GM19467 (cell line): ENCODE data around the gene FGF5.
"Not testable (repeated sequence)": the region's sequence is repeated elsewhere in the genome, so short reads cannot be mapped to it uniquely, and the experiment has no call there.

Experiments used
- ATAC-seq: cut with Tn5 transposase; IDR thresholded peaks from one replicate; pipeline ENCODE4 v1.9.1; 2021; ENCODE audit warnings: mild to moderate bottlenecking, moderate library complexity; ENCODE audit not compliant: unreplicated experiment

FGF5 gene

DNA sequence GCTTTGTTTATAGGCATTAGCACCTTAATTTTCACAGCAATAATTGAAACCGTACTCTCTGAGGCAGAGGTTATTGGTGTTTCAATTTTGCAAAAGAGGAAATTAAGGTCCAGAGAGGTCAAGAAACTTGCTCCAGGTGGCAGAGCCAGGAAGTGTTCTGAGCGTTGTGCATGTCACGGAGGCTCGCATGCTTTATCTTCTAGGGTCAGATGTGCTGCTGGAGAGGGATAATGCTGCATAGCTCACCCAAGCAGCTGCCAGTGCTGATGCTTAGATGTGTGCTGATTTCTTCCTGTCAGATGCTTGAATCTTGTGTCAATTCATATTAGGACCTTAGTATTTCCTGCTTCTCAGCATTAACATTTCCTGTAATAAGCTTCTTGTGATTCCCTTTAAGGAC lies 13.0 kb upstream of the FGF5 start:
- no peak for ATAC-seq

DNA sequence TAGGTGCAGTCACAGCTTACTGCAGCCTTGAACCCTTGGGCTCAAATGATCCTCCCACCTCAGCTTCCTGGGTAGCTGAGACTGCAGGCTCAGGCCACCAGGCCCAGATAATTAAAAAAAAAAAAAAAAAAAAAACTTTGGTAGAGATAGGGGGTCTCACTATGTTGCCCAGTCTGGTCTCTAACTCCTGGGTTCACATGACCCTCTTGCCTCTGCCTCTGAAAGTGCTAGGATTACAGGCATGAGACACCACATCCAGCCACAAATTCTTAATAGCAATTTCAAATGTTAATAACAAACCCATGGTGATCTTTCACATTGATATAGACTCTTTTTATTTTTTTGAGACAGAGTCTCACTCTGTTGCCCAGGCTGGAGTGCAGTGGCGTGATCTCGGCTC lies 12.3 kb upstream of the FGF5 start:
- no peak for ATAC-seq

DNA sequence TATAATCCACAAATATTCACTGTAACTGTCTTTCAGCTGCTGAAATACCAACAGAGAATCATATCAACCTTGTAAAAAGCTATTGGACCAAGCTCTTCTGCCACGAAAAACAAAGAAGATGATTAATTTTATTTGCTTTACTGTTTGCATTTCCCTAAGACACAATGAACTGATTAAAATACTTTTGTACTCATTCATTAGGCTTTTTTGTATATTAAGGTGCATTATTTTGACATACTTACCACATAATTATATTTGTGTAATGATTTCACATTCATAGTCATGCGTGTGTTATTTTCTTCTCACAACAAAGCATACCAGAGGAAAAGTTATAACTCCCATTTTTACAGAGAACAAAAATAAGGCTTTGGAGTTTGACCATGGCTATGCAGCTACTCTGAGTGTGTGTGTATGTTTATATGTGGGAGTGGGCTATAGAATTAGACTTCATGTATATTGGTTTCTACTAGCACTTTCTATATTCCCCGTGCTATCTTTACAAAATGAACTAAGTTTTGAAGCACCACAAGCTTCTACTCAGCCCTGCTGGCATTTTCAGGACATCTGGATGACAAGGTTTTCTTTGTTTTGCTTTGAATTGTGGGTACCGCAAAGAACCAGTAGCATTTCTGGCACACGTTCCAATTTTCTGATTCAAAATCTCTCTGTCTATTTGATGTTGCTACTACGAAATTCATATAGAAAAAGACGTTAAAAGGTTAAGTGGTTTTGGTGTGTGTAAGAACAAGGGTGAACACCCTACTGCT lies 11.0 kb upstream of the FGF5 start:
- ATAC-seq, result no peak

DNA sequence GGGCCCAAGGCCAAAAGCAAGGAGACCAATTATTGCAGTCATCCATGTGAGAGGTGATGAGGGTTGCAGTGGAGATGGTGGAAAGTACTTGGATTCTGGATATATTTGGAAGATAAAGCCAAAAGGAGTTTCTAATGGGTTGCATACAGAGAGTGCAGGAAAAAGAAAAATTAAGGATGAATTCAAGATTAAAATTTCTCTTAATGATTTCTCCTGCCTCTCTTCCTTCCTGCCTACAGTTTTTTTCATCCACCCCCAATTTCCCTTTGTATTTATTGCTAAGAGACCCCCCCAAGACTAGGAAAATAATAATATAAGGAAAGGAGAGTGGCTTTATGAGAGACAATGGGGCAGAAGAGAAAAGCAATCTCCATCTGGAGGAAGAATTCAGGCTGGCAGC lies 8.6 kb upstream of the FGF5 start:
- no peak for ATAC-seq

DNA sequence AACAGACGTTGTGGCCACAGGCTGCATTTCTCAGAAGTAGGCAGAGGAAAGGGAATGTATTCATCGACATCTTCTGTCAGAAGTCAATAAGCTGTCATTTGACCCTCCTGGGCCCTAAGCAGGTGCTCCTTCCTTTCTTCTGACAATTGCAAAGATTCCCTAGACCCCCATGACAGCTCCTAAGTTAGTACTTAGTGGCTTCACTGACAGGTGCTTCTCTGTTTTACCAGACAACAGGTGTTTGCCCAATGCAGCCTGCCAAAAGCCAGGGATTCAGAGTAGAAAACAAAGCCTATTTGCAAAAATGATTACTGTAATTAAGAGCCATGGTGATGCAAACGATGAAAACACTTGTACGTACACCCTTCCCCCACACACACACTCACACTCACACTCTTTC lies 7.5 kb upstream of the FGF5 start:
- ATAC-seq, result no peak

DNA sequence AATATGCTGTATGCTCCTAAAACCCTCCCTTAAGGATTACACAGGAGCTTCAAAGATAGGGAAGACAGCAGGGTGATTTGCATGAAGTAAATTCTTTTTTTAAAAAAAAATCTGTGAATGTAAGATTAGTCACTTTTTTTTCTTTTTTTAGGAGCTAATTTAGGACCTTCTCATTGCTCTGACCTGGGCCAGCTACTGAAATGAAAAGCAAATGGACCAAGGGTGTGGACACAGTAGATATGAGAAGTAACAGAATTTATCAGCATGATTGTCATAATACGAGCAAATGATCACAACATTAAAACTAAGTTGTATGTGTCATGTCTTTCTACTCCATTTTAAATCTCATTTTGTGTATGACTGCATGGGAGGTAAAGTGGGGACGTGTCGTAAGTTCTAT lies 6.6 kb upstream of the FGF5 start:
- no peak for ATAC-seq

DNA sequence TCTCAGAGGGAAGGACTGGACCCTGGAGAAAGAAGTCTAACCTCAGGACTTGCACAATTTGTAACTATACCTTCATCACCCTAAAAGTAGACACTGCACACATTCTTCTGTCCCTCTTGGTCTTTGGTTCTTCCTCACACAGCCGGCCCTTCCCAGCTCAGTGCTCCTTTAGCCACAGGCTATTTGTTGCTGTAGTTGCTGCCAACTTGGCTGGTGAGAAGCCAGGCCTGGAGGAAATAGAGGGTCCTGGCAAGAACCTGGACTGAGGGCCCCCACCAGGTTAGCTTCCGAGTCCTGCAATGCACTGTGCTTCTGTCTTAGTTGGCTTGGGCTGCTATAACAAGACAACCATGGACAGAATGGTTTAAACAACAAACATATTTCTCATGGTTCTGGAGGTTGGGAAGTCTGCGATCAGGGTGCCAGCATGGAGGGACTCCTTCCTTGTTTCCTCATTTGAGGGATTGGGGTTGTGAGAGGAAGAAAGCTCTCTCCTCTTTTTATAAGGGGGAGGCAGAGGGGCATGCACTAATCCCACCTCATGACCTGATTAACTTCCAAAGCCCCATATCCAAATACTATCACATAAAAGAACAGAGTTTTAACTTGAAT lies 4.4 kb upstream of the FGF5 start:
- no peak for ATAC-seq

DNA sequence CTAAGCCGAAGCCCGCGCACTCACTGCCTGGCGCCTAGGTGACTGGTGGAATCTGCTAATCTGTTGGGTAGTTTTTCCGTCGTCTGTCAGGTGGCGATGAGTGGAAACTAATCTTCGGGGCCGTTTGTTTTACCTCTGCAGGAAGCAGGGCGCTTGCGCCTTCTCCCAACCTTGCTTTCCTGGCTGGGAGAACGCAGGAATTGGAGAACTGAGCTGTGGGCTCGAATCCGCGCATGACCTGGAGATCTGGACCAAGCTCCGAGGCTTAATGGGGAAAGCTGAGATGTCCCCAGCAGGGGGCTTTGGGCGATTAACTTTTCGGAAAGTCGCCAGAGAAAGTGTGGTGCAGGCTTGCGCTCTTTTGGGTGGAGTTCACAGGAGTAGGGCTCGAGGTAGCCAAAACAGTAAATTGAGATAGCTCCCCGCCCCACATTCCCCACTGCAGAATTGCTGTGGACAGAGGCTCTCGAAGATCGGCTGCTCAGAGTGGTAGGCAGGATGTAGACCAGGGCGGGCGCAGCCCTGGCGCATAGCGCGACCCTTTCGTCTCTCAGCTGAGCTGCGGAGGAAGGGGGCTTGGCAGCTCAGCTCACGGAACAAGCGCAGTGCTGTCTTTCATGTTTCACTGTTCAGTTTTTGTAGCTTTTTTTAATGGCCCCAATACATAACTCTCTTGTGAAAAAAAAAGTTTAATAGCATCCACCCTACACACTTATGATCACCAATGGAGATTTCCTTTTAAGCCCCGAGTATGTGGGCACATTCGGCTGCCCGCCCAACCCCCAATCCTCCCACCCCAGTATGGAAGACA lies 2.7 kb upstream of the FGF5 start:
- no peak for ATAC-seq

DNA sequence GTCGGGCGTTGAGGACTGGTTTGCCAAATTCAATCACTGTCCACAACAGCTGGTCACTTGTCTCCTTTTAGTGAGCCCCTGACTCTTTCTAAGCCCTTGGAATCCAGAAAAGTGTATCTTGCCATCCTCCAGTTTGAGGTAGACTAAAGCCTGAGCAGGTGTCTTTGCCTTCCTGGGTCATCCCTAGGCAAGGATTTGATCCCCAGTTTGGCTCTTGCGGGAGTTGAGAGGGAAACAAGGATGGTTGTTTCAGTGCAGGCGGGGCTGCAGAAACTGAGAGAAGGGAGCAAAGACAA lies 2.2 kb upstream of the FGF5 start:
- no peak for ATAC-seq

DNA sequence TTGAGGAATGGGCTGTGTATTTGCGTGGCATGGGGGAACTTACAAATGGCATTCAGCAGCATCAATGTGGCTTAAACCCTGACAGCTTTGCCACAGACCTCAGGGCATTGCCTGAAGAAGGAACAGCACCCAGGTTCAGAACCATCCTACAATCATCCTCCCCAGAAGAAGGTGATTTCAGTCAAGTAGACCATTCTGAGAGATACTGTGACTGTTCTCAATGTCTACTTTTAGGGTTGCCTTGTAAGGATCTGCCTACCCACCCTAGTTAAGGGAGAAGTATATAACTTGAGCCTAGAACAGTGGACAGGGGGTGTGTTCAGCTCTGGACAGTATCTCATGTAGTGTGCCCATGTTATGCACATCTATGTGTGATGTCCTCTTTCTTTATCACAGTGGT lies 1.6 kb upstream of the FGF5 start:
- no peak for ATAC-seq

DNA sequence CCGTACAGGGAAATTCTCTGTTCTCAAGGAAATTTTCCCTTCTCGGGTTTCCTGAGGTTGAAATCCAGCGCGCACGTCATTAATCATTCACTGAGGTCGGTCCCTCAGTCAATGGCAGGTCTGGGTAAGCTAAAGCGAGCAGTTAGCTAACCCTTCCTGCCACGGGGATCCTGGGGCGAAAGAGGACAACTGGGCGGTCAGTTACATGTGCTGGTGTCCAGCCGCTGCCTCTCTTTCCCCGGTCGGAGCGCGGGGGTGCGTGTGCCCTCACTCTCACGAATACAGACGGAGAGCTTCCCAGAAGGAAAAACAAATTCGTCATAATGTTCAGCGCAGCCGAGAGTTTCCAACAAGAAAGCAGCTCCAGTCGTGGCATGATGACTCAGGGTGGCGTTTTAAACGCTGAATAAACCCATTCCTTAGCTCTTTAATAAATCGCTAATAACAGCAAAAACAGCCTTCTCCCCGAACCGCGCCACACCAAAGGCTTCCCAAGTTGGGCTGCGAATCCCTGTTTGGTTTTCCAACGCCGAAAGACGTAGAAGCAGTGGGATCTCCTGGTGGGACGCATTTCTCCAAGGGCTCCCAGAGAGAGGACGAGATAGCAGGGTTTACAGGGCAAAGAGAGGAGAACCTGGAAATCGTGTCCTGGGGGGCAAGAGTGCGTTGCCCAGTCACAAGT lies 752 bp upstream of the FGF5 start:
- ATAC-seq, result no peak

DNA sequence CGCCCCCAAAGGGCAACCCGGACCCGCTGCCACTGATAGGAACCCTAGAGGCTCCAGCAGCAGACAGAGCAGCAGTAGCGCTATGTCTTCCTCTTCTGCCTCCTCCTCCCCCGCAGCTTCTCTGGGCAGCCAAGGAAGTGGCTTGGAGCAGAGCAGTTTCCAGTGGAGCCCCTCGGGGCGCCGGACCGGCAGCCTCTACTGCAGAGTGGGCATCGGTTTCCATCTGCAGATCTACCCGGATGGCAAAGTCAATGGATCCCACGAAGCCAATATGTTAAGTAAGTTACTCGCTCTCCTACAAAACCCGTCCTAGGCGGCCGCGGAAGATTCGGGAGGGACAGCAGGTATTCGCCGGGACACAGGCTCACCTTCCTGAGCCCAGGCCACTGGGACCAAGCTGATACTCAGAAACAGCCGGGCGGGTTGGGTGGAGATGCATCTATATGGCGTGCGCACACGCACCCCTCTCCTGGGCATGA lies 477 bp downstream of the FGF5 start:
- no peak for ATAC-seq

DNA sequence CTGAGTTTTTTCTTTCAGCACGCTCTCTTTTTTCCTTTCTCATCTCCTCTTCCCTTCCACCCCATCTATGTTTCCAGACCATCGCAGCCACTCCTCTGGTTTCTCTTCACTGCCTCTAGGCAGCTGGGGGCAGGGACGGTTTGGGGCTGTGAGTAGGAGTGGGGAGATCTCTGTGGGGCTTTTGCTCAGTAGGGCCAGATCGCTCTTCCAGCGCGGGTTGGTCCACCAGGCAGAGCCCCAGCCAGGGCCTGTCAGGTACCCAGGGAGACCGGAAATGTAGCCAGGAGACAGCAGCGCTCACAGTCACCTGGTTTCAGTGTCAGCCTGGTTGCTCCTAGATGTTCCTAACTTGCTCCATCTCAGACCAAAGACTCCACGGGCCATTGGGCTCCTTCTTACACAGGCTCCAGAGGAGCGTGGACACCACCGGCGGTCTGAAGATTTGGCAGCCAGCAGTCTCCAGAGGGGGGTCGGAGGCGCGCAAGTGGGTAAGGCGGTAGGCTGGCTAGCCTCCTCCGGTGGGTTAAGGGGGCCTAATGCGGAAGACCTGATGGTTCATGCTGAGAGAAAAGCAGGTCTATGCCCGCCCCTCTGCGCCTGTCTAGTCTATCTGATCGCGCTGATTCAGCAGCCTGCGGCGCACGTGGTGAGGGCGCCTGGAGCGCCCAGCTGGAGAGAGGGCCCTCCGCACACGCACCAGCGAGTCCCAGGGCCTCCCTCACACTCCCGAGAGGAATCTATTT lies 1.8 kb downstream of the FGF5 start:
- no peak for ATAC-seq

DNA sequence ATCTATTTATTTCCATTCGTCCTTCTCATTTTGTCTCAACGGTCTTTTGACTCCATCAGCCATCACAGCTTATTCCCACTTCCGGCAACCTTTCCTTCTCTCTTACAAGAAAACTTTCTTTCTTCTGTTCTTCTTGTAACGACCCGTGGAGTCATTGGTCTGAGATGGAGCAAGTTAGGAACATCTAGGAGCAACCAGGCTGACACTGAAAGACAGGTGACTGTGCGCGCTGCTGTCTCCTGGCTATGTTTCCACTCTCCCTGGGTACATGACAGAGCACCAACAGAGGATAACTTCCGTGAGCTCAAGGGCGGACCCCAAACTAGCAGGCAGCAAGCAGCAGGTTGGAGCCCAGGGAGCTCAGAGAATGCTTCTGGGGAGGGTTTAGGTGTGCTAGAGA lies 2.5 kb downstream of the FGF5 start:
- ATAC-seq, result no peak

DNA sequence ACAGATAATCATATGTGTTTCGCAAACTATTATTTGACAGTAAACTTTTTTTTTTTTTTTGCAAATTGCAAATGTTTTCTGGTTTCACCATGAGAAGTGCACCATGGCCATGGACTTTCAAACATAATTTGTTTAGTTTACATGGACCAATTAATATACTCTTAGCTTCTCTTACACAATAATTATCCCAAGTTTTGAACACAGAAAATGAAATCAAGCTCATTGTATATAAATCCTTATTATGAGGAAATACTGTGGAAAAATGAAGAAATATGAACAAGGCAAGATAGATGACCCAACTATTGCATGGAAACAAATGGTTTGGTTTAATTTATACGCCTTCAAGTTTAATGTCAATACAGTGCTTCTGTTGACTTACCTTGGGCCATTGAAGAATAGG lies 3.9 kb downstream of the FGF5 start:
- no peak for ATAC-seq

DNA sequence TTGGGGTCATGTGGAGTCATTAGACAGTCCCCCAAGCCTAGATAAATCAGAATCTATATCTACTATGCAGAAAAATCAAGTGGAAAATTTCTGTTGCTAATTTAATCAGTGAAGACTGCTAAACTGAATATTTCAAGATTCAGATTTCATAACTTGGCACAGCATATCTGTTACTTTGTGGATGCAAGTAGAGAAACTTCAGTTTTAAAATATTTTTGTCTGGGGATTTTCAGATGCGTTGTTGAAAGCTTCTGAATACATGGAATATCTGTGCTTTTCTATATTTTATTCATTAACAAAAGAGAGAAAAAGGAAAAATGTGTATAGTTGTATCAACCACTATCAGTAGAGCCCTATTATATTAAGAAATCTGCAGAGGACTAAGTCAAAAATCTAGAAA lies 4.4 kb downstream of the FGF5 start:
- ATAC-seq, result no peak

DNA sequence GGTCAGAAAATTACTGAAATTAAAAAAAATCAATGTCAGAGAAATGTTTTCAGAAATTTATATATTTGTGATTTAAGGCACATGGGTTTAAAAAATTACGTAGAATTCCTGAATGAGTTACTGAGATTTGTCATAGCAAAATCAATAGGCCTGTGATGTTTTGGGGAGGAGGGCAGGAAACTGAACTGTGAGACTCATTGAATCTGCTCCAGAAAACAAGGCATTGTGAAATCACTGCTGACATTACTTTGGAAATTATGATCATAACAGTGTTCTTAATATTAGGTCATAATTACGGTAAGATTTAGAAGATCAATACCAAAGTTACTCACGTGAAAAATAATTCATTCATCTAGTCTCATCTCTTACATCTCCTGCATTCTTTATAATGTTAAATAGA lies 5.3 kb downstream of the FGF5 start:
- no peak for ATAC-seq

DNA sequence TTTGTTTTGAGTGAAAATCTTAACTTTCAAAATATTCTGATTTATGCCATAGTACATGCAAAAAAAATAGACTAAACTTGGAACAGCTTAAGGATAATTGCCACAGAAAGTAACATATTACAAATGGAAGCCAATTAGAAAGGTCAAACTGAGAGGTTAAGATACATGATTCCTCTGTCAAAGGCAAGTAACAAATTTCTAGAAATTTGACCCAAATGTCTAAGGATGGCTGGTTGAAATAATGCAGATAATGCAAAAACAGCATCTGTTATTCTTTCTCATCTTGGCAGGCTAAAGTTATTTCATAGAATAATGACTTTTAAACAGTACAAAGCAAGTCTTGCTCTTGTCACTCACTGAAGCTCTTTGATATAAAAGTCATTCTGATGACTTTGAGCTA lies 10.5 kb downstream of the FGF5 start:
- ATAC-seq, result no peak

DNA sequence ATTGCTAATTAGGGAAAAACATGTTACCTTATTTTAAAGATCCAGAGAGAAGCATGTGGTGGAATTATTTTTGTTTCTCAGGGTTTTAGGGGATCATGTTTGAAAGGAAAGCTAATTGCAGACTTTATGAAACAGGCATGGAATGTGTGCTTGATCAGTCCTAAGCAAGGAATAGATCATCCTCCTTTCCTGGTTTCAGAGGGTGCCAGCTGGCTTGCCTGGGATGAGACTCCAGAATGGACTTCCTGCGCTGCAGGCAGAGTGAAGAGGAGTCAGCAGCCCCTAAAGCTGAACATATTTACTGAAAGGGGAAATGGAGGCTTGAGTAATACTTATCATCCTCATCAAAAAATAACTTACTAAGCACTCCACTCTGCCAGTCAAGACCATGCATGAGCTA lies 13.3 kb downstream of the FGF5 start:
- no peak for ATAC-seq

DNA sequence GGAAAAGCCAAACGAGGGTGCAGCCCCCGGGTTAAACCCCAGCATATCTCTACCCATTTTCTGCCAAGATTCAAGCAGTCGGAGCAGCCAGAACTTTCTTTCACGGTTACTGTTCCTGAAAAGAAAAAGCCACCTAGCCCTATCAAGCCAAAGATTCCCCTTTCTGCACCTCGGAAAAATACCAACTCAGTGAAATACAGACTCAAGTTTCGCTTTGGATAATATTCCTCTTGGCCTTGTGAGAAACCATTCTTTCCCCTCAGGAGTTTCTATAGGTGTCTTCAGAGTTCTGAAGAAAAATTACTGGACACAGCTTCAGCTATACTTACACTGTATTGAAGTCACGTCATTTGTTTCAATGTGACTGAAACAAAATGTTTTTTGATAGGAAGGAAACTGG lies 20.0 kb downstream of the FGF5 start:
- ATAC-seq, result no peak

DNA sequence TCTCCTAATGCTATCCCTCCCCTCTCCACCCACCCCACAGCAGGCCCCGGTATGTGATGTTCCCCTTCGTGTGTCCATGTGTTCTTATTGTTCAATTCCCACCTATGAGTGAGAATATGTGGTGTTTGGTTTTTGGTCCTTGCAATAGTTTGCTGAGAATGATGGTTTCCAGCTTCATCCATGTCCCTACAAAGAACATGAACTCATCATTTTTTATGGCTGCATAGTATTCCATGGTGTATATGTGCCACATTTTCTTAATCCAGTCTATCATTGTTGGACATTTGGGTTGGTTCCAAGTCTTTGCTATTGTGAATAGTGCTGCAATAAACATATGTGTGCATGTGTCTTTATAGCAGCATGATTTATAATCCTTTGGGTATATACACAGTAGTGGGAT lies 24.2 kb downstream of the FGF5 start:
- not testable (repeated sequence) for ATAC-seq
